Gastroesophageal sphincter (tissue), 3 donors: Measurements from ENCODE around the gene CXCL17.

Experiments
- CTCF ChIP-seq, 4 experiments: fragments of 200-600 bp in 2 of 4; fragments of 450-650 bp in 2 of 4; sonication (generic) in 1 of 4; IDR thresholded peaks; one replicate each; pipeline ENCODE4 v1.5.1; 2017 to 2019; ENCODE audit warnings: antibody characterized with exemption in 4 of 4, mild to moderate bottlenecking in 2 of 4, moderate library complexity in 2 of 4
- EP300 ChIP-seq: sonication (generic); formaldehyde crosslinking; IDR thresholded peaks from one replicate; pipeline ENCODE4 v1.6.1; 2017; ENCODE audit warnings: antibody characterized with exemption, mild to moderate bottlenecking
- POLR2A ChIP-seq, 2 donors: fragments of 450-650 bp; IDR thresholded peaks; one replicate each; pipeline ENCODE4 v1.6.1; 2017; ENCODE audit warnings: antibody characterized with exemption in 2 of 2, mild to moderate bottlenecking in 2 of 2, moderate library complexity in 1 of 2
- POLR2AphosphoS5 ChIP-seq: sonication (generic); formaldehyde crosslinking; IDR thresholded peaks from one replicate; pipeline ENCODE4 v1.6.1; 2017; ENCODE audit warnings: antibody characterized with exemption

- TF ChIP-seq CTCF (IDR thresholded peaks at IDR 0.05) (no peak), POLR2A (IDR thresholded peaks at IDR 0.05) (peak in 1 of 2 donors; percentile 55), POLR2AphosphoS5 (peak; percentile 39), EP300 (no peak)
These were observed 46.1 kb downstream of the CXCL17 start for GRCh38 chr19:42396381-42397262.
